Prostate gland (tissue), 2 donors: ENCODE data around the gene AHSP.

ENCODE experiments used
- CTCF ChIP-seq, 4 experiments: fragments of 200-600 bp in 2 of 4; fragments of 450-650 bp in 2 of 4; sonication (generic) in 2 of 4; IDR thresholded peaks; 1 replicate in 3 of 4; 2 replicates in 1 of 4; pipeline ENCODE4 v1.5.1; 2016 to 2019; ENCODE audit warnings: antibody characterized with exemption in 4 of 4, mild to moderate bottlenecking in 2 of 4, moderate library complexity in 2 of 4
- POLR2AphosphoS5 ChIP-seq: sonication (generic); formaldehyde crosslinking; IDR thresholded peaks from one replicate; pipeline ENCODE4 v1.6.1; 2017; ENCODE audit warnings: antibody characterized with exemption

DNA sequence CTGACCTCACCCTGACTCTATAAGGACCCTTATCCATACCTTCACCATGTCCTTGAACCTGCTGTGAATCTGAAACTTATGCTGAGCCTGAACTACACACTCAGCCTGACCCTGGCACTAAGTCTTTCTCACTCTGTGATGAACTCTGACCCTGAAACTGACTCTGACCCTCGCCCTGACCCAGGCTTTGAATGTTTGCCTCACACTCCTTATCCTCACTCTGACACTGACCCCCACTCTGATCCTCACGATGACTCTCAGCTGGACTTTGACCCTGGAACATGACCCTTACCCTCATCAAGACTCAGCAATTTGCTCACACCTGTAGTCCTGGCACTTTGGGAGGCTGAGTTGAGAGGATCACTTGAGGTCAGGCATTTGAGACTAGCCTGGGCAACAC lies 4.4 kb downstream of the AHSP start:
- TF ChIP-seq CTCF (IDR thresholded peaks at IDR 0.05) = no peak
- no peak for TF ChIP-seq POLR2AphosphoS5
